Ammon's horn (tissue), 1 donor: ENCODE data around the gene TRH.
"Not testable (repeated sequence)": the region's sequence is repeated elsewhere in the genome, so short reads cannot be mapped to it uniquely, and the experiment has no call there.

Experiments used
- DNase-seq: peaks from one replicate; pipeline ENCODE4 v3.0.0-alpha.2; 2016; ENCODE audit warnings: low spot score

TRH gene

DNA sequence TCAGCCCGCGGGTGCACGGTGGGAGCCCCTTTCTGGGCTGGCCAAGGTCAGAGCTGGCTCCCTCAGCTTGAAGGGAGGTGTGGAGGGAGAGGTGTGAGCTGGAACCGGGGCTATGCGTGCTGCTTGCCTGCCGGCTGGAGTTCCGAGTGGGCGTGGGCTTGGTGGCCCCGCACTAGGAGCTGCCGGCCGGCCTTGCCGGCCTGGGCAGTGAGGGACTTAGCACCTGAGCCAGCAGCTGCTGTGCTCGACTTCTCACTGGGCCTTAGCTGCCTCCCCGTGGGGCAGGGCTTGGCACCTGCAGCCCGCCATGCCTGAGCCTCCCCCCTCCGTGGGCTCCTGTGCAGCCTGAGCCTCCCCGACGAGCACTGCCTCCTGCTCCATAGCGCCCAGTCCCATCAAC, 36.0 kb downstream of the TRH start:
- no peak for DNase-seq

DNA sequence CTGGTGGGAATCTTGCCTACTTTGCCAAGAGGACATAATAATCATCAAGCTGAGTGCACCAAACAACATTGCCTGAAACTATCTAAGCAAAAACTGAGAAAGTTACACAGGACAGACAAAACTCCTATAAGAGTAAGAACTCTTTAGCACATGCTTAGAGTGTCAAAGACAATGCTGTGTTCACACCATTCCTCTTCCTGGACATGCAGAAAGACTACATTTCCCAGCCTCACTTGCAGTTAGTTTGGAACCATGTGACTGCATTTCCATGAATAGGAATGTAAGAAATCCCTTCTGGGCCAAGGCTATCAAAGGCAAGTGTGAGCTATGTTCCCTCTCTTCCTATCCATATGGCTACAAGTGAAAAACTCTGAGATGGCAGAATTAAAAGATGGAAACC, 37.6 kb downstream of the TRH start:
- not testable (repeated sequence) for DNase-seq

DNA sequence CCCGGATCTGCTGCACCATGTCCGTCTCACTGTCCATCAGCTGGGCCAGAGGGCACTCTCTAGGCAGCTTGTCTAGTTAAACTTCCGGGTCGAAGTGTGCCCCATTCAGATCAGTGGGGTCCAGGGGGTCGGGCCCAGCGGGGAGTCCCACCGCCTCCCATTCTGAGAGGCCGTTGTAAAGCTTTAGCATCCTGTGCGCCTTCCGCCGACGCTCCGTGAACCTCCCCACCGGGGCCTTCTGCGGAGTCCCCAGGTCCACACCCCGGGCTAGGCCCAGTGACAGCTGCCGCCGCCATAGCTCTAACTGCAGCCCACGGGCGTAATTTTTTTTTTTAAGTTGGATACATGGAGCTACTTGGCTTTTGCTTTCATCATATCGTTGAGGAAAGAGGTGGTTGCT, 38.7 kb downstream of the TRH start:
- not testable (repeated sequence) for DNase-seq

DNA sequence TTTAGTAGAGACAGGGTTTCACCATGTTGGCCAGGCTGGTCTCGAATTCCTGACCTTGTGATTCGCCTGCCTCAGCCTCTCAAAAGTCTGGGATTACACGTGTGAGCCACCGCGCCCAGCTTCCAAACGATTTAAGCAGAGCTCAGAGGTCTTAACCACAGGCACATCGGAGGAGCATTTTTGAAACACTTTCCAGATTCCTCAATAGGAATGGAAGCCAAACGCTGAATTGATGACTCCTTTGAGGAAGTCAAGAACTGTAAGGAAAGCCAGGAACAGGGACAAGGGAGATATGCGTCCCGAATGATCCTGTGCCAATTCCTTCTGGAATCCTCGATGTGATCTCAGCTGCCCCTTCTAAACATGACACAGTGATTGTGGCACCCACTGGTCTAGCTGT, 40.0 kb downstream of the TRH start:
- DNase-seq = no peak

GRCh38 chr3:130017661-130018060, 43.1 kb downstream of the TRH start:
- DNase-seq = not testable (repeated sequence)

- DNase-seq = not testable (repeated sequence)
Measured at GRCh38 chr3:130026146-130026829, 51.8 kb downstream of the TRH start.

DNA sequence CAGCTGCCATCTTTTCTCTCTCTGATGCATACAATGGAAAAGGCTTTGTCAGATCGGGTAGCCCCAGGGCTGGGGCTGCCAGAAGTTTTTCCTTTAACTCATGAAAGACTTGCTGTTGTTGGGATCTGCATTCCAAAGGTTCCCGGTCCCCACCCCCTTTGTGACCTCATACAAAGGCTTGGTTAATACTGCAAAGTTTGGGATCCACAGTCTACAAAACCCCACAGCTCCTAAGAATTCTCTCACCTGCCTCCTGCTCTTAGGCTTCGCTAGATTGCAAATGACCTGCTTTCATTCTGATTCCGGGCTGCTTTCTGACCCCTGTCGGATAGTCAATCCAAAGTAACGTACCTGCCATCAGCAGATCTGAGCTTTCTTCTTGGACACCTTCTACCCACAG, 52.9 kb downstream of the TRH start:
- not testable (repeated sequence) for DNase-seq
